HepG2 (cell line): ENCODE data around the gene TOP1. TPM values are rescaled to one million over a fixed set of nuclear protein-coding genes. Genes with fewer than 3 reads are reported as not detected.
A peak's percentile ranks its signal among the peaks of the same experiment; 100 is the strongest.

Experiments
- BRD4 ChIP-seq: sonication (generic); formaldehyde crosslinking; IDR thresholded peaks from 2 replicates; pipeline ENCODE4 v1.4.0; 2020; ENCODE audit warnings: missing genetic modification reagents
- CAMTA2 ChIP-seq: sonication (generic); formaldehyde crosslinking; IDR thresholded peaks from 2 replicates; pipeline ENCODE4 v1.4.0; 2020; ENCODE audit warnings: mild to moderate bottlenecking, missing genetic modification reagents, borderline replicate concordance
- CENPX ChIP-seq: sonication (generic); formaldehyde crosslinking; IDR thresholded peaks from 2 replicates; pipeline ENCODE4 v1.9.0; 2021; ENCODE audit warnings: mild to moderate bottlenecking, missing genetic modification reagents, moderate library complexity
- CHCHD3 ChIP-seq: sonication (generic); formaldehyde crosslinking; IDR thresholded peaks from 2 replicates; pipeline ENCODE4 v1.8.0; 2022; ENCODE audit warnings: mild to moderate bottlenecking, missing genetic modification reagents, moderate library complexity
- EEA1 ChIP-seq: sonication (generic); formaldehyde crosslinking; IDR thresholded peaks from 2 replicates; pipeline ENCODE4 v1.5.1; 2020; ENCODE audit warnings: mild to moderate bottlenecking, missing genetic modification reagents, borderline replicate concordance
- ERF ChIP-seq: IDR thresholded peaks from 2 replicates; pipeline ENCODE4 v1.6.1; 2018; ENCODE audit warnings: missing biosample characterization, missing genetic modification reagents
- HES4 ChIP-seq: sonication (generic); formaldehyde crosslinking; IDR thresholded peaks from 2 replicates; pipeline ENCODE4 v1.9.0; 2021; ENCODE audit warnings: mild to moderate bottlenecking, missing genetic modification reagents, borderline replicate concordance
- HNF1B ChIP-seq: sonication (generic); formaldehyde crosslinking; IDR thresholded peaks from 2 replicates; pipeline ENCODE4 v1.5.1; 2020; ENCODE audit warnings: mild to moderate bottlenecking, moderate library complexity, missing genetic modification reagents
- HNRNPK ChIP-seq: fragments of 200-400 bp; formaldehyde crosslinking; IDR thresholded peaks from 2 replicates; pipeline ENCODE4 v1.6.1; 2018; ENCODE audit warnings: low read length, low read depth, moderate library complexity, mild to moderate bottlenecking; ENCODE audit not compliant: poor library complexity, severe bottlenecking
- KLF13 ChIP-seq: sonication (generic); formaldehyde crosslinking; IDR thresholded peaks from 2 replicates; pipeline ENCODE4 v1.4.0; 2020; ENCODE audit warnings: mild to moderate bottlenecking, missing genetic modification reagents
- MIER2 ChIP-seq: IDR thresholded peaks from 2 replicates; pipeline ENCODE4 v1.6.1; 2016; ENCODE audit warnings: missing biosample characterization, missing genetic modification reagents
- PCBP2 ChIP-seq: fragments of 200-400 bp; formaldehyde crosslinking; optimal IDR thresholded peaks from 2 replicates; pipeline ENCODE3; 2018; ENCODE audit warnings: low read length, low read depth; ENCODE audit not compliant: poor library complexity, severe bottlenecking
- PITX1 ChIP-seq: sonication (generic); formaldehyde crosslinking; IDR thresholded peaks from 2 replicates; pipeline ENCODE4 v1.5.1; 2020; ENCODE audit warnings: mild to moderate bottlenecking, missing genetic modification reagents
- PTBP1 ChIP-seq: fragments of 200-400 bp; formaldehyde crosslinking; IDR thresholded peaks from 2 replicates; pipeline ENCODE4 v1.6.1; 2018; ENCODE audit warnings: low read length, low read depth; ENCODE audit not compliant: poor library complexity, severe bottlenecking
- RELA ChIP-seq: sonication (generic); formaldehyde crosslinking; IDR thresholded peaks from 2 replicates; pipeline ENCODE4 v1.4.0; 2020; ENCODE audit warnings: missing genetic modification reagents
- SOX5 ChIP-seq: IDR thresholded peaks from 2 replicates; pipeline ENCODE4 v1.6.1; 2016; ENCODE audit warnings: borderline replicate concordance
- ZNF367 ChIP-seq: sonication (generic); formaldehyde crosslinking; IDR thresholded peaks from 2 replicates; pipeline ENCODE4 v1.4.0; 2020; ENCODE audit warnings: missing genetic modification reagents, borderline replicate concordance
- ZNF441 ChIP-seq: sonication (generic); formaldehyde crosslinking; IDR thresholded peaks from 2 replicates; pipeline ENCODE4 v1.7.0; 2021; ENCODE audit warnings: missing genetic modification reagents, borderline replicate concordance
- ZNF550 ChIP-seq: sonication (generic); formaldehyde crosslinking; IDR thresholded peaks from 2 replicates; pipeline ENCODE4 v1.4.0; 2020; ENCODE audit warnings: mild to moderate bottlenecking, missing genetic modification reagents, borderline replicate concordance
- ZNF572 ChIP-seq: sonication (generic); formaldehyde crosslinking; IDR thresholded peaks from 2 replicates; pipeline ENCODE4 v1.5.1; 2020; ENCODE audit warnings: mild to moderate bottlenecking, missing genetic modification reagents
- ZNF713 ChIP-seq: sonication (generic); formaldehyde crosslinking; IDR thresholded peaks from 2 replicates; pipeline ENCODE4 v1.4.0; 2020; ENCODE audit warnings: mild to moderate bottlenecking, missing genetic modification reagents
- ZNF761 ChIP-seq: sonication (generic); formaldehyde crosslinking; conservative IDR thresholded peaks from 2 replicates; pipeline ENCODE4 v1.4.0; 2020; ENCODE audit warnings: mild to moderate bottlenecking, missing genetic modification reagents
- ZNF83 ChIP-seq: sonication (generic); formaldehyde crosslinking; IDR thresholded peaks from 2 replicates; pipeline ENCODE4 v1.4.0; 2020; ENCODE audit warnings: missing genetic modification reagents, mild to moderate bottlenecking, borderline replicate concordance
- polyA plus RNA-seq, 8 experiments: library from polyadenylated mRNA; depleted of rRNA in 3 of 8; stranded (reverse) in 7 of 8; unstranded in 1 of 8; fragments of >200 nt; fragmentation: Illumina TruSeq in 4 of 8; extraction: Trizol in 4 of 8; gene quantifications; 2 replicates each; pipeline versions ENCODE4 v1.2.1 to v1.2.3, GENCODE V29; 2011 to 2016; ENCODE audit warnings: low read depth in 4 of 8, missing spikeins in 1 of 8, mixed read lengths in 1 of 8; ENCODE audit not compliant: insufficient read depth in 1 of 8
- total RNA-seq, 5 experiments: library from RNA; depleted of rRNA; stranded (reverse); fragments of >200 nt; fragmentation: Illumina TruSeq; extraction: Trizol; gene quantifications; 2 replicates each; pipeline ENCODE4 v1.2.3, GENCODE V29; 2016; ENCODE audit warnings: low read depth in 1 of 5
- TF ChIP-seq, protein P1 (sequence below): sonication (generic); formaldehyde crosslinking; IDR thresholded peaks from 2 replicates; pipeline ENCODE4 v1.4.0; 2020; ENCODE audit warnings: mild to moderate bottlenecking, missing genetic modification reagents
- TF ChIP-seq, protein P2 (sequence below): sonication (generic); formaldehyde crosslinking; IDR thresholded peaks from 2 replicates; pipeline ENCODE4 v1.4.0; 2020; ENCODE audit warnings: missing genetic modification reagents

The TOP1 gene
- total and polyA plus RNA-seq, 2 of the 13 experiments (the other 11 are each of a cell fraction or from before 2014, with no cell fraction given): 10.2 to 19.4 TPM

GRCh38 chr20:41141153-41141815, 112.7 kb downstream of the TOP1 start (continued):
- no peak for TF ChIP-seq MIER2 (CRISPR knock-in tag)
- TF ChIP-seq CHCHD3 (CRISPR knock-in tag): no peak
- TF ChIP-seq ZNF441 (CRISPR knock-in tag): no peak
- 0 out of 2 replicates have a peak, but pooled peaks have one; percentile 9 for TF ChIP-seq BRD4 (CRISPR knock-in tag)
- TF ChIP-seq CENPX (CRISPR knock-in tag): no peak
- TF ChIP-seq ZNF550 (CRISPR knock-in tag): peak; percentile 88; the same call in 1 of the 2 replicates
- TF ChIP-seq EEA1 (CRISPR knock-in tag): peak; percentile 15; the same call in 1 of the 2 replicates
- TF ChIP-seq ZNF83 (CRISPR knock-in tag): 0 out of 2 replicates have a peak, but pooled peaks have one; percentile 88
- TF ChIP-seq, protein P1, sequence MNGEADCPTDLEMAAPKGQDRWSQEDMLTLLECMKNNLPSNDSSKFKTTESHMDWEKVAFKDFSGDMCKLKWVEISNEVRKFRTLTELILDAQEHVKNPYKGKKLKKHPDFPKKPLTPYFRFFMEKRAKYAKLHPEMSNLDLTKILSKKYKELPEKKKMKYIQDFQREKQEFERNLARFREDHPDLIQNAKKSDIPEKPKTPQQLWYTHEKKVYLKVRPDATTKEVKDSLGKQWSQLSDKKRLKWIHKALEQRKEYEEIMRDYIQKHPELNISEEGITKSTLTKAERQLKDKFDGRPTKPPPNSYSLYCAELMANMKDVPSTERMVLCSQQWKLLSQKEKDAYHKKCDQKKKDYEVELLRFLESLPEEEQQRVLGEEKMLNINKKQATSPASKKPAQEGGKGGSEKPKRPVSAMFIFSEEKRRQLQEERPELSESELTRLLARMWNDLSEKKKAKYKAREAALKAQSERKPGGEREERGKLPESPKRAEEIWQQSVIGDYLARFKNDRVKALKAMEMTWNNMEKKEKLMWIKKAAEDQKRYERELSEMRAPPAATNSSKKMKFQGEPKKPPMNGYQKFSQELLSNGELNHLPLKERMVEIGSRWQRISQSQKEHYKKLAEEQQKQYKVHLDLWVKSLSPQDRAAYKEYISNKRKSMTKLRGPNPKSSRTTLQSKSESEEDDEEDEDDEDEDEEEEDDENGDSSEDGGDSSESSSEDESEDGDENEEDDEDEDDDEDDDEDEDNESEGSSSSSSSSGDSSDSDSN (CRISPR knock-in tag): peak; percentile 72
- no peak for TF ChIP-seq HNRNPK
- peak; percentile 31; the same call in 1 of the 2 replicates for TF ChIP-seq SOX5
- no peak for TF ChIP-seq PITX1 (CRISPR knock-in tag)
- 0 out of 2 replicates have a peak, but pooled peaks have one; percentile 0 for TF ChIP-seq ERF (CRISPR knock-in tag)
- TF ChIP-seq KLF13 (CRISPR knock-in tag): peak; percentile 27; the same call in 1 of the 2 replicates
- TF ChIP-seq, protein P2, sequence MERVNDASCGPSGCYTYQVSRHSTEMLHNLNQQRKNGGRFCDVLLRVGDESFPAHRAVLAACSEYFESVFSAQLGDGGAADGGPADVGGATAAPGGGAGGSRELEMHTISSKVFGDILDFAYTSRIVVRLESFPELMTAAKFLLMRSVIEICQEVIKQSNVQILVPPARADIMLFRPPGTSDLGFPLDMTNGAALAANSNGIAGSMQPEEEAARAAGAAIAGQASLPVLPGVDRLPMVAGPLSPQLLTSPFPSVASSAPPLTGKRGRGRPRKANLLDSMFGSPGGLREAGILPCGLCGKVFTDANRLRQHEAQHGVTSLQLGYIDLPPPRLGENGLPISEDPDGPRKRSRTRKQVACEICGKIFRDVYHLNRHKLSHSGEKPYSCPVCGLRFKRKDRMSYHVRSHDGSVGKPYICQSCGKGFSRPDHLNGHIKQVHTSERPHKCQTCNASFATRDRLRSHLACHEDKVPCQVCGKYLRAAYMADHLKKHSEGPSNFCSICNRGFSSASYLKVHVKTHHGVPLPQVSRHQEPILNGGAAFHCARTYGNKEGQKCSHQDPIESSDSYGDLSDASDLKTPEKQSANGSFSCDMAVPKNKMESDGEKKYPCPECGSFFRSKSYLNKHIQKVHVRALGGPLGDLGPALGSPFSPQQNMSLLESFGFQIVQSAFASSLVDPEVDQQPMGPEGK (CRISPR knock-in tag): 0 out of 2 replicates have a peak, but pooled peaks have one; percentile 15
- peak; percentile 57; the same call in 1 of the 2 replicates for TF ChIP-seq HNF1B (CRISPR knock-in tag)
- TF ChIP-seq HES4: no peak
- TF ChIP-seq ZNF713 (CRISPR knock-in tag): peak; percentile 51; the same call in 1 of the 2 replicates
- TF ChIP-seq RELA (CRISPR knock-in tag): no peak
- no peak for TF ChIP-seq CAMTA2 (CRISPR knock-in tag)
- TF ChIP-seq PCBP2: no peak
- TF ChIP-seq ZNF761 (CRISPR knock-in tag): no peak
- TF ChIP-seq PTBP1: no peak
- TF ChIP-seq ZNF572 (CRISPR knock-in tag): peak; percentile 85; the same call in 1 of the 2 replicates
- no peak for TF ChIP-seq ZNF367 (CRISPR knock-in tag)
